PC-9 (cell line): ENCODE measurements around the gene XYLT2. TPM values are rescaled to one million over a fixed set of nuclear protein-coding genes. Genes with fewer than 3 reads are reported as not detected.
A peak's percentile ranks its signal among the peaks of the same experiment; 100 is the strongest.

Experiments
- BruUV-seq: library from RNA; stranded (reverse); fragments of 400-500 nt; replicated peaks from 2 replicates; lab custom pipeline; 2021; lab: Mats Ljungman, UMichigan
- CTCF ChIA-PET: fragments of 300-600 bp; sonication (Branson Sonifier 250); formaldehyde crosslinking; loops from one replicate; lab custom pipeline; 2022; ENCODE audit warnings: antibody characterized with exemption; lab: Charles Lee
- POLR2A ChIA-PET: fragments of 300-600 bp; sonication (Branson Sonifier 250); formaldehyde crosslinking; loops from one replicate; lab custom pipeline; 2022; ENCODE audit warnings: antibody characterized with exemption; ENCODE audit not compliant: unreplicated experiment; lab: Charles Lee
- DNase-seq, 2 experiments: peaks; one replicate each; pipeline versions ENCODE4 v3.0.0 to v3.0.0-alpha.2; 2015 to 2022; ENCODE audit warnings: mixed read lengths in 1 of 2
- H2AFZ ChIP-seq: fragments of 200-600 bp; sonication (generic); 2 replicates; pipeline ENCODE4 v1.8.1; 2017; ENCODE audit warnings: antibody characterized with exemption
- H3F3A ChIP-seq: fragments of 200-600 bp; sonication (generic); 2 replicates; pipeline ENCODE4 v1.8.1; 2017; ENCODE audit warnings: antibody characterized with exemption, mild to moderate bottlenecking, low read depth; ENCODE audit not compliant: insufficient read depth
- H3K27ac ChIP-seq: fragments of 200-600 bp; sonication (generic); 2 replicates; pipeline ENCODE4 v1.6.1; 2016; ENCODE audit warnings: mixed run types
- H3K27me3 ChIP-seq: fragments of 200-600 bp; sonication (generic); 2 replicates; pipeline ENCODE4 v1.6.1; 2016; ENCODE audit warnings: low read depth, mixed run types; ENCODE audit not compliant: insufficient read depth
- H3K36me3 ChIP-seq: fragments of 200-600 bp; sonication (generic); 2 replicates; pipeline ENCODE4 v1.6.1; 2016; ENCODE audit warnings: low read depth, mixed run types
- H3K4me1 ChIP-seq: fragments of 200-600 bp; sonication (generic); replicated peaks from 2 replicates; pipeline ENCODE4 v1.6.1; 2016; ENCODE audit warnings: mixed run types; ENCODE audit not compliant: insufficient read depth
- H3K4me2 ChIP-seq: fragments of 200-600 bp; sonication (generic); 2 replicates; pipeline ENCODE4 v1.6.1; 2017; ENCODE audit warnings: mixed run types
- H3K4me3 ChIP-seq: fragments of 200-600 bp; sonication (generic); 2 replicates; pipeline ENCODE4 v1.6.1; 2016; ENCODE audit warnings: mixed run types
- H3K79me2 ChIP-seq: fragments of 200-600 bp; sonication (generic); 2 replicates; pipeline ENCODE4 v1.6.1; 2017; ENCODE audit warnings: low read depth, mixed run types
- H3K9me2 ChIP-seq: fragments of 200-600 bp; sonication (generic); 2 replicates; pipeline ENCODE4 v1.8.1; 2017; ENCODE audit warnings: mild to moderate bottlenecking; ENCODE audit not compliant: insufficient read depth
- H3K9me3 ChIP-seq: fragments of 200-600 bp; sonication (generic); 2 replicates; pipeline ENCODE4 v1.8.1; 2016; ENCODE audit warnings: low read depth; ENCODE audit not compliant: insufficient read depth
- H4K20me1 ChIP-seq: fragments of 200-600 bp; sonication (generic); 2 replicates; pipeline ENCODE4 v1.8.1; 2017; ENCODE audit not compliant: insufficient read depth
- CTCF ChIP-seq: fragments of 200-600 bp; sonication (generic); conservative IDR thresholded peaks from 2 replicates; pipeline ENCODE4 v1.6.1; 2017; ENCODE audit warnings: mixed run types, antibody characterized with exemption, mild to moderate bottlenecking, moderate library complexity
- EZH2 ChIP-seq: fragments of 200-600 bp; sonication (generic); IDR thresholded peaks from 2 replicates; pipeline ENCODE4 v1.8.0; 2017; ENCODE audit warnings: antibody characterized with exemption, low read depth
- intact Hi-C: fragments of 100-400 bp; cut with micrococcal nuclease; formaldehyde crosslinking; loops from one replicate; pipeline ENCODE4 v1.10.0; 2022; ENCODE audit not compliant: unreplicated experiment
- total RNA-seq: library from RNA; stranded (reverse); gene quantifications from 2 replicates; pipeline ENCODE4 v1.2.3, GENCODE V29; 2021

Gene XYLT2
- total RNA-seq, 1 experiment from 2014 or later: 37.5 TPM

DNA sequence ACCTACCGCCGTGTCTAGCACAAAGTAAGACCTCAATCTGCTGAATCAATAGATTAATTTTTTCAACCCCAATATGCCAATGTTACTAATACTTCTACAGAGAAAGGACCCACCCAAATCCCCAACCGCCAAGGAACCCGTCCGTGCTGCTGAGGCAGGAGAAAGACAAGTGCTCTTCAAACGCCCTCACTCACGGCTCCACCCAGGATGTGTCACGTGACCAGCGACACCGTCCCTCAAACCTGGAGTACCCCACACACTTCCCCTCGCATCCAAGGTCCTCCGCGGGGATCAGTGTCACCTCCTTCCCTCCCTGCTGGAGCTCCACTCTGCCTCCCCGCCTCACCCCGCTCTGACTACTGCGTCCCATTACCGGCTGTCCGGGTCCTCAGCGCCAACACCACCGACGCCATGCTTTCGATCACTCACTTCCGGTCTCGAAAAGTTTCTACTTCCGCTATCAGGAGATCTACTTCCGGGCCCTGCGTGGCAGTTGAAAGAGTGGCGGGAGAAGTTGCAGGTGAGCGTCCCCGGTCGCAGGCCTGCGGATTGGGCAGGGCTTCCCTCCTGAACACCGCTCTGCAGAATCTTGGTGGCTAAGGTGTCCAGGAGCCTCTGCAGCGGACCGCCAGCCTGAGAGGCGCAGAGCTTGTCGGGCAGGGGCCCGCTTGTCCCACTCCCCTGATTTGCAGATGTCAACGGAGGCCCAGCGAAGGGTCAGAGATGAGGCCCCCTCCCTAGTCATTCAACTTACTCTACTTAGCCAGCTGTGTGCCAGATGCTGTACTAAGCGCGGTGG, 27.0 kb downstream of the XYLT2 start, which contains the start of the genes EME1 and MRPL27:
EME1 (plus strand) TSS at position 472 of the 799 bp plus-strand sequence. CDS start 1,980 bp downstream, outside the sequence.
MRPL27 (minus strand) TSS at position 427 of the 799 bp plus-strand sequence; CDS start at position 413, 14 bp downstream.
- peaks cover 6% of the 10 kb centered on the region; the same call in 1 of the 2 replicates for H4K20me1 ChIP-seq
- H3K27me3 ChIP-seq: no peaks in the 10 kb centered on the region
- H3K4me2 ChIP-seq: peak within 1 kb of the TSS; percentile 84
- no peaks in the 10 kb centered on the region; the same call in 1 of the 2 replicates for H3F3A ChIP-seq
- no peaks in the 10 kb centered on the region for H3K9me3 ChIP-seq
- peak within 1 kb of the TSS; percentile 74 for H3K27ac ChIP-seq
- DNase-seq: peak; percentile 81 to 86
- no peaks in the 10 kb centered on the region for H3K9me2 ChIP-seq
- intact Hi-C loops: no loop called here
- TF ChIP-seq EZH2 (no peak), CTCF (no peak)
- H2AFZ ChIP-seq: peak within 1 kb of the TSS; percentile 90
- H3K4me3 ChIP-seq: peak within 1 kb of the TSS; percentile 73
- TSS peak; percentile 62 for BruUV-seq
- H3K4me1 ChIP-seq: peaks cover 20% of the 10 kb centered on the region
- H3K36me3 ChIP-seq: peaks cover 21% of the 10 kb centered on the region
- ChIA-PET CTCF (no interaction called here), POLR2A (no interaction called here)
- H3K79me2 ChIP-seq: peaks cover 34% of the 10 kb centered on the region

DNA sequence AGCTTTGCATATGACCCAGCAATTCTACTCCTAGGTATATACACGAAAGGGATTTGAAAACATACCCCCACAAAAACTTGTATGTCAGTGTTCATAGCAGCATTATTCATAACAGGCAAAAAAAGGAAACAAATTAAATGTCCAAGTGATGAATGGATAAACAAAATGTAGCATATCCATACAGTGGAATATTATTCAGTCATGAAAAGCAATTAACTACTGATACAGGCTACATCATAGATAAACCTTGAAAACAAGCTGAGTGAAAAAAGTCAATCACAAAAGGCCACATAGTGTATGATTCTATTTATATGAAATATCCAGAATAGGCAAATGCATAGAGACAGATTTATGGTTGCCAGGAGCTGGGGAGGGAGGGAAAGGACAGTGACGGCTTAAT, 27.8 kb downstream of the XYLT2 start:
- no TSS peak for BruUV-seq
- intact Hi-C loops: no loop called here
- no peaks in the 10 kb centered on the region for H3K9me3 ChIP-seq
- no peak overlapping the region for H2AFZ ChIP-seq
- no peak for DNase-seq
- H3K36me3 ChIP-seq: peaks cover 14% of the 10 kb centered on the region
- H3K27ac ChIP-seq: no peak overlapping the region
- TF ChIP-seq EZH2: no peak
- TF ChIP-seq CTCF: no peak
- peaks cover 6% of the 10 kb centered on the region; the same call in 1 of the 2 replicates for H4K20me1 ChIP-seq
- H3K4me1 ChIP-seq: peaks cover 20% of the 10 kb centered on the region
- H3K4me3 ChIP-seq: peak overlapping the region; percentile 73
- peaks cover 34% of the 10 kb centered on the region for H3K79me2 ChIP-seq
- H3K9me2 ChIP-seq: no peaks in the 10 kb centered on the region
- peaks cover 5% of the 10 kb centered on the region; the same call in 1 of the 2 replicates for H3F3A ChIP-seq
- ChIA-PET POLR2A (no interaction called here), CTCF (no interaction called here)
- H3K4me2 ChIP-seq: peak overlapping the region; percentile 84
- no peaks in the 10 kb centered on the region for H3K27me3 ChIP-seq

GRCh38 chr17:50375858-50376538, 30.1 kb downstream of the XYLT2 start:
- H3K4me3 ChIP-seq: no peak overlapping the region
- ChIA-PET CTCF (no interaction called here), POLR2A (no interaction called here)
- no peak overlapping the region for H3K4me2 ChIP-seq
- no peak overlapping the region for H2AFZ ChIP-seq
- H3K4me1 ChIP-seq: peaks cover 20% of the 10 kb centered on the region
- H3K27ac ChIP-seq: no peak overlapping the region
- peaks cover 26% of the 10 kb centered on the region; the same call in 1 of the 2 replicates for H3F3A ChIP-seq
- H3K9me2 ChIP-seq: no peaks in the 10 kb centered on the region
- 0 out of 2 replicates have a peak, but pooled peaks cover under 1% of the 10 kb centered on the region for H3K36me3 ChIP-seq
- H4K20me1 ChIP-seq: peaks cover 5% of the 10 kb centered on the region; the same call in 1 of the 2 replicates
- intact Hi-C loops: no loop called here
- H3K27me3 ChIP-seq: no peaks in the 10 kb centered on the region
- TF ChIP-seq EZH2: no peak
- TF ChIP-seq CTCF: no peak
- BruUV-seq: no TSS peak
- DNase-seq: no peak
- no peaks in the 10 kb centered on the region for H3K9me3 ChIP-seq
- peaks cover 26% of the 10 kb centered on the region for H3K79me2 ChIP-seq
